IPS-18c (cell line): Measurements from ENCODE around the gene CXCR5.

ENCODE experiments used
- H3K4me3 ChIP-seq: 2 replicates; pipeline ENCODE4 v1.7.0; 2013; ENCODE audit warnings: low read depth, mild to moderate bottlenecking, low read length, moderate library complexity; ENCODE audit not compliant: insufficient read depth
- H3K9me3 ChIP-seq: one replicate; pipeline ENCODE4 v1.6.1; 2013; ENCODE audit warnings: mild to moderate bottlenecking, low read length, moderate library complexity; ENCODE audit not compliant: control insufficient read depth, insufficient read depth

Gene CXCR5

GRCh38 chr11:118868659-118869058 is 15.0 kb upstream of the CXCR5 start:
- Histone ChIP-seq H3K9me3 (no peaks in the 10 kb centered on the region), H3K4me3 (no peak overlapping the region)

GRCh38 chr11:118870396-118871343 is 13.0 kb upstream of the CXCR5 start:
- Histone ChIP-seq H3K4me3 (no peak overlapping the region; the same call in 1 of the 2 replicates), H3K9me3 (no peaks in the 10 kb centered on the region)

GRCh38 chr11:118872403-118872821 is 11.3 kb upstream of the CXCR5 start:
- Histone ChIP-seq H3K4me3 (no peak overlapping the region), H3K9me3 (no peaks in the 10 kb centered on the region)

- H3K4me3 ChIP-seq = no peak overlapping the region
- no peaks in the 10 kb centered on the region for H3K9me3 ChIP-seq
These were observed 9.9 kb upstream of the CXCR5 start for GRCh38 chr11:118873804-118874203.

- H3K4me3 ChIP-seq = no peak overlapping the region
These were observed 7.4 kb upstream of the CXCR5 start for GRCh38 chr11:118876286-118876685.

GRCh38 chr11:118877487-118878162 is 6.1 kb upstream of the CXCR5 start:
- Histone ChIP-seq H3K9me3 (no peaks in the 10 kb centered on the region), H3K4me3 (no peak overlapping the region)

More at GRCh38 chr11:118876286-118876685, 7.4 kb upstream of the CXCR5 start:
- no peaks in the 10 kb centered on the region for H3K9me3 ChIP-seq

GRCh38 chr11:118878163-118878563 is 5.5 kb upstream of the CXCR5 start:
- Histone ChIP-seq H3K9me3 (no peaks in the 10 kb centered on the region), H3K4me3 (no peak overlapping the region)

- H3K4me3 ChIP-seq = no peak overlapping the region
- no peaks in the 10 kb centered on the region for H3K9me3 ChIP-seq
These were observed 2.5 kb upstream of the CXCR5 start for GRCh38 chr11:118881228-118881627.

- H3K9me3 ChIP-seq = no peaks in the 10 kb centered on the region
- no peak overlapping the region for H3K4me3 ChIP-seq
These were observed 1.2 kb upstream of the CXCR5 start for GRCh38 chr11:118882491-118882890.

GRCh38 chr11:118883004-118883367 is 706 bp upstream of the CXCR5 start:
- H3K9me3 ChIP-seq = no peaks in the 10 kb centered on the region
- no peak overlapping the region for H3K4me3 ChIP-seq

GRCh38 chr11:118884875-118885274 is 1.2 kb downstream of the CXCR5 start:
- H3K4me3 ChIP-seq = no peak overlapping the region
- no peaks in the 10 kb centered on the region for H3K9me3 ChIP-seq

GRCh38 chr11:118885319-118885718 is 1.6 kb downstream of the CXCR5 start:
- no peak overlapping the region for H3K4me3 ChIP-seq
- H3K9me3 ChIP-seq = no peaks in the 10 kb centered on the region

- H3K4me3 ChIP-seq = no peak overlapping the region
These were observed 2.3 kb downstream of the CXCR5 start for GRCh38 chr11:118885831-118886565.

GRCh38 chr11:118886681-118887111 is 3.0 kb downstream of the CXCR5 start:
- H3K9me3 ChIP-seq = no peaks in the 10 kb centered on the region
- H3K4me3 ChIP-seq = no peak overlapping the region

More at GRCh38 chr11:118885831-118886565, 2.3 kb downstream of the CXCR5 start:
- no peaks in the 10 kb centered on the region for H3K9me3 ChIP-seq

- Histone ChIP-seq H3K4me3 (no peak overlapping the region), H3K9me3 (no peaks in the 10 kb centered on the region)
These were observed 3.5 kb downstream of the CXCR5 start for GRCh38 chr11:118887206-118887605.

- H3K9me3 ChIP-seq = no peaks in the 10 kb centered on the region
- H3K4me3 ChIP-seq = no peak overlapping the region
These were observed 4.7 kb downstream of the CXCR5 start for GRCh38 chr11:118888398-118888797.

- no peaks in the 10 kb centered on the region for H3K9me3 ChIP-seq
- H3K4me3 ChIP-seq = no peak overlapping the region
These were observed 6.1 kb downstream of the CXCR5 start for GRCh38 chr11:118889797-118890196.
